ENCODE measurements around the gene HDAC8. TPM values are rescaled to one million over a fixed set of nuclear protein-coding genes. Genes with fewer than 3 reads are reported as not detected.

The HDAC8 gene
- total RNA-seq, 2 donors from 2014 or later = 33.3 to 33.9 TPM

DNA sequence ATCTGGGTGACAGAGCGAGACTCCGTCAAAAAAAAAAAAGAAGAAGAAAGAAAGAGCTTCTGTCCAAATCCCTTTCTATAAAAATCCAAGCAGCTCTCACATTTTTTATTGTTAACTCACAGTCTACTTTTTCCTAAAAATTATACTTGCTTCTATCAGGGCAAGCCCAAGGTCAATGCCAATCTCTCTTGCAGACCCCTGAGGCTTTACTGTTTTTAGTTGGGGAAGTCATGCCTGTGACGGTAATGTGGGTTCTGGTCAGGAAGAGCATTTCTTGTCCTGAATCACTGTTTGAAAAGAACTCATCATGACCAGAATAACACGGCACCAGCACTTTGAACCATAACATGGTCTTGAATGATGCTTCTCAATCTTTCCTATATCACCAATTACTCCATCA, 212.3 kb downstream of the HDAC8 start:
- no peak for DNase-seq
- Histone ChIP-seq H3K27ac (ENCODE audit: low read depth, low read length) (no peak overlapping the region), H3K36me3 (ENCODE audit: control insufficient read depth, insufficient read depth, low read length) (no peaks in the 10 kb centered on the region), H3K9me3 (ENCODE audit: control insufficient read depth, low read length) (no peaks in the 10 kb centered on the region), H3K9ac (ENCODE audit: extremely low read depth, low read length, poor library complexity, severe bottlenecking) (no peak overlapping the region), H3K4me1 (ENCODE audit: control insufficient read depth, insufficient read depth, low read length) (no peaks in the 10 kb centered on the region), H3K27me3 (ENCODE audit: control insufficient read depth, insufficient read depth, low read length, poor library complexity, severe bottlenecking) (no peaks in the 10 kb centered on the region), H3K4me3 (ENCODE audit: low read length) (no peak overlapping the region)
- H3K27me3 Mint-ChIP-seq (ENCODE audit: insufficient read depth) = peaks cover 2% of the 10 kb centered on the region
- no peak overlapping the region for H3K27ac Mint-ChIP-seq
- 91% methylated on average over 3 of the region's 4 CpGs; no CpG with 5 or more reads in 1 of the 2 experiments for WGBS, 2 experiments (ENCODE audit: insufficient coverage in 1 of 2, insufficient read length in 1 of 2)
- TF ChIP-seq, protein P1, sequence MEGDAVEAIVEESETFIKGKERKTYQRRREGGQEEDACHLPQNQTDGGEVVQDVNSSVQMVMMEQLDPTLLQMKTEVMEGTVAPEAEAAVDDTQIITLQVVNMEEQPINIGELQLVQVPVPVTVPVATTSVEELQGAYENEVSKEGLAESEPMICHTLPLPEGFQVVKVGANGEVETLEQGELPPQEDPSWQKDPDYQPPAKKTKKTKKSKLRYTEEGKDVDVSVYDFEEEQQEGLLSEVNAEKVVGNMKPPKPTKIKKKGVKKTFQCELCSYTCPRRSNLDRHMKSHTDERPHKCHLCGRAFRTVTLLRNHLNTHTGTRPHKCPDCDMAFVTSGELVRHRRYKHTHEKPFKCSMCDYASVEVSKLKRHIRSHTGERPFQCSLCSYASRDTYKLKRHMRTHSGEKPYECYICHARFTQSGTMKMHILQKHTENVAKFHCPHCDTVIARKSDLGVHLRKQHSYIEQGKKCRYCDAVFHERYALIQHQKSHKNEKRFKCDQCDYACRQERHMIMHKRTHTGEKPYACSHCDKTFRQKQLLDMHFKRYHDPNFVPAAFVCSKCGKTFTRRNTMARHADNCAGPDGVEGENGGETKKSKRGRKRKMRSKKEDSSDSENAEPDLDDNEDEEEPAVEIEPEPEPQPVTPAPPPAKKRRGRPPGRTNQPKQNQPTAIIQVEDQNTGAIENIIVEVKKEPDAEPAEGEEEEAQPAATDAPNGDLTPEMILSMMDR (conservative IDR thresholded peaks at IDR 0.05) = no peak
- no peaks in the 10 kb centered on the region for H3K4me1 Mint-ChIP-seq
- H3K36me3 Mint-ChIP-seq (ENCODE audit: low read depth) = peaks cover 4% of the 10 kb centered on the region
- H3K4me3 Mint-ChIP-seq = no peak overlapping the region
- peaks cover 58% of the 10 kb centered on the region for H3K9me3 Mint-ChIP-seq

DNA sequence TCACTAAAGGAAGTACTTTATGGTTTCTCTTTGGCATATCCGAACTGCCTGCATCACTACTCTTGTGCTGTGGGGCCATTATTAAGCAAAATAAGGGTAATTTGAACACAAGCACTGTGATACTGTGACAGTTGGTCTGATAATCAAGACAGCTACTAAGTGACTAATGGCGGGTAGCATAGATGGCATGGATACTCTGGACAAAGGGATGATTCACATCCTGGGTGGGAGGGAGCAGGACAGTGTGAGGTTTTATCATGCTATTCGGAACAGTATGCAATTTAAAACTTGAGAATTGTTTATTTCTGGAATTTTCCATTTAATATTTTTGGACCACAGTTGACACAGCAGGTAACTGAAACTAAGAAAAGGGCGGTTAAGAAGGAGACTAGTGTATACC, 214.3 kb downstream of the HDAC8 start:
- peaks cover 4% of the 10 kb centered on the region for H3K36me3 Mint-ChIP-seq (ENCODE audit: low read depth)
- H3K27me3 Mint-ChIP-seq (ENCODE audit: insufficient read depth) = peaks cover 2% of the 10 kb centered on the region

DNA sequence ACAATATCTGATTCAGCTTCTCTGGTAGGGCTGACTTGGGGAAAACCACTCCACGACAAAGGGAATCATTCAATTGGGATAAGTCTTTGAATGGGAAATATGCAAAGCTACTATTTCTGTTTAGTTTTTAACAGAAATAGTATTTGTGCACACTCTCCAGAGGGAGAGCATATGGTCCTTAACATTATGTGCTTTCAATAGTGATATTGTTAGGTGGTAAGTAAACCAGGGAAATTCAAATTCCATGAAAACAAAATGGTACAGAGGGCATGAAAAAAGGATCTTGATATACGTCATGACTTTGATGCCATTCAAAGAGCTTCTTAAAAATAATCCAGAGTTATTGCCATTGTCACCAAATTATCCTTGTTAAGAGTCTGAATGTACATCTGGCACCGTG, 219.9 kb downstream of the HDAC8 start:
- Mint-ChIP-seq H3K27me3 (ENCODE audit: insufficient read depth) (no peaks in the 10 kb centered on the region), H3K9me3 (peaks cover 57% of the 10 kb centered on the region), H3K27ac (no peak overlapping the region), H3K4me1 (no peaks in the 10 kb centered on the region), H3K36me3 (ENCODE audit: low read depth) (peaks cover 5% of the 10 kb centered on the region), H3K4me3 (no peak overlapping the region)
- Histone ChIP-seq H3K4me3 (ENCODE audit: low read length) (no peak overlapping the region), H3K36me3 (ENCODE audit: control insufficient read depth, insufficient read depth, low read length) (no peaks in the 10 kb centered on the region), H3K9me3 (ENCODE audit: control insufficient read depth, low read length) (no peaks in the 10 kb centered on the region), H3K4me1 (ENCODE audit: control insufficient read depth, insufficient read depth, low read length) (no peaks in the 10 kb centered on the region), H3K9ac (ENCODE audit: extremely low read depth, low read length, poor library complexity, severe bottlenecking) (no peak overlapping the region), H3K27ac (ENCODE audit: low read depth, low read length) (no peak overlapping the region), H3K27me3 (ENCODE audit: control insufficient read depth, insufficient read depth, low read length, poor library complexity, severe bottlenecking) (no peaks in the 10 kb centered on the region)
- TF ChIP-seq, protein P1 (conservative IDR thresholded peaks at IDR 0.05) = no peak
- 92% methylated on average over 3 of the region's 3 CpGs; no CpG with 5 or more reads in 1 of the 2 experiments for WGBS, 2 experiments (ENCODE audit: insufficient coverage in 1 of 2, insufficient read length in 1 of 2)
- DNase-seq = no peak

More for the DNA sequence above, 214.3 kb downstream of the HDAC8 start:
- no peak overlapping the region for H3K4me3 Mint-ChIP-seq
- H3K36me3 ChIP-seq (ENCODE audit: control insufficient read depth, insufficient read depth, low read length) = no peaks in the 10 kb centered on the region
- no peak for DNase-seq
- peaks cover 62% of the 10 kb centered on the region for H3K9me3 Mint-ChIP-seq
- H3K4me1 Mint-ChIP-seq = no peaks in the 10 kb centered on the region
- WGBS, 2 experiments (ENCODE audit: insufficient coverage in 1 of 2, insufficient read length in 1 of 2) = 97 to 100% methylated on average over 3 to 4 of the region's 4 CpGs
- H3K27ac ChIP-seq (ENCODE audit: low read depth, low read length) = no peak overlapping the region
- H3K27ac Mint-ChIP-seq = no peak overlapping the region
- H3K4me3 ChIP-seq (ENCODE audit: low read length) = no peak overlapping the region
- TF ChIP-seq, protein P1 (conservative IDR thresholded peaks at IDR 0.05) = no peak
- no peaks in the 10 kb centered on the region for H3K4me1 ChIP-seq (ENCODE audit: control insufficient read depth, insufficient read depth, low read length)
- no peak overlapping the region for H3K9ac ChIP-seq (ENCODE audit: extremely low read depth, low read length, poor library complexity, severe bottlenecking)
- no peaks in the 10 kb centered on the region for H3K9me3 ChIP-seq (ENCODE audit: control insufficient read depth, low read length)
- H3K27me3 ChIP-seq (ENCODE audit: control insufficient read depth, insufficient read depth, low read length, poor library complexity, severe bottlenecking) = no peaks in the 10 kb centered on the region
